Measurements from ENCODE around the gene PROSER2. TPM values are rescaled to one million over a fixed set of nuclear protein-coding genes. Genes with fewer than 3 reads are reported as not detected.

The PROSER2 gene
- polyA plus RNA-seq, 1 donor (not counting 4 experiments of a cell fraction or from before 2014, with no cell fraction given), result 10.2 TPM

DNA sequence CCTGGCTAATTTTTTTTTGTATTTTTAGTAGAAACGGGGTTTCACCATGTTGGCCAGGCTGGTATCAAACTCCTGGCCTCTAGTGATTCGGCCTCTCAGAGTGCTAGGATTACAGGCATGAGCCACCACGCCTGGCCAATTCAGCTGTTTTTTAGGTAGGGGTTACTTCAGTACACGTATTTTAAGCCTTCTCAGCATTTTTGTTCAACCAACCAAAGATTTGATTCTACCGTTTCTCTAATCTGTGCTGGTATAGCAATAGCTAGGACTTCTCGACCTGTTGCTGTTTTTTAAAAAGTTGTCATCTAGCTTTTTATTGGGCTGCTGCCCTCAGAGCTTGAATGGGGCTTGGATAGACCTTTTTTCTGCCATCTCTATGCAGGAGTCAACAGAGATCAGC lies 34.9 kb downstream of the PROSER2 start:
- Histone ChIP-seq H3K9me1 (ENCODE audit: control insufficient read depth, extremely low read depth, insufficient read depth, low read length) (no peaks in the 10 kb centered on the region), H2AFZ (ENCODE audit: control insufficient read depth, low read length) (no peak overlapping the region), H3K4me3 (ENCODE audit: control insufficient read depth in 2 of 3, extremely low read depth in 1 of 3, insufficient read depth in 2 of 3, low read depth in 1 of 3, low read length in 3 of 3) (no peak overlapping the region), H3K9me3 (ENCODE audit: control insufficient read depth, low read depth, low read length) (no peaks in the 10 kb centered on the region), H4K20me1 (ENCODE audit: control insufficient read depth, extremely low read depth, insufficient read depth, low read length) (no peaks in the 10 kb centered on the region), H3K79me2 (ENCODE audit: control insufficient read depth, insufficient read depth, low read length) (peaks cover 38% of the 10 kb centered on the region), H3K27me3 (ENCODE audit: control insufficient read depth, extremely low read depth, insufficient read depth, low read length) (no peaks in the 10 kb centered on the region), H3K4me1 (ENCODE audit: control insufficient read depth, extremely low read depth, insufficient read depth, low read length) (peaks cover 3% of the 10 kb centered on the region), H3K27ac (ENCODE audit: control insufficient read depth, insufficient read depth, low read length) (no peak overlapping the region), H3K36me3 (ENCODE audit: control insufficient read depth in 2 of 2, extremely low read depth in 1 of 2, insufficient read depth in 2 of 2, low read length in 2 of 2) (peaks cover 20 to 34% of the 10 kb centered on the region in 2 experiments), H3K9ac (ENCODE audit: control insufficient read depth, extremely low read depth, insufficient read depth, low read length) (no peak overlapping the region), H3K4me2 (ENCODE audit: control insufficient read depth, extremely low read depth, insufficient read depth, low read depth, low read length) (no peak overlapping the region)
- TF ChIP-seq, protein P1, sequence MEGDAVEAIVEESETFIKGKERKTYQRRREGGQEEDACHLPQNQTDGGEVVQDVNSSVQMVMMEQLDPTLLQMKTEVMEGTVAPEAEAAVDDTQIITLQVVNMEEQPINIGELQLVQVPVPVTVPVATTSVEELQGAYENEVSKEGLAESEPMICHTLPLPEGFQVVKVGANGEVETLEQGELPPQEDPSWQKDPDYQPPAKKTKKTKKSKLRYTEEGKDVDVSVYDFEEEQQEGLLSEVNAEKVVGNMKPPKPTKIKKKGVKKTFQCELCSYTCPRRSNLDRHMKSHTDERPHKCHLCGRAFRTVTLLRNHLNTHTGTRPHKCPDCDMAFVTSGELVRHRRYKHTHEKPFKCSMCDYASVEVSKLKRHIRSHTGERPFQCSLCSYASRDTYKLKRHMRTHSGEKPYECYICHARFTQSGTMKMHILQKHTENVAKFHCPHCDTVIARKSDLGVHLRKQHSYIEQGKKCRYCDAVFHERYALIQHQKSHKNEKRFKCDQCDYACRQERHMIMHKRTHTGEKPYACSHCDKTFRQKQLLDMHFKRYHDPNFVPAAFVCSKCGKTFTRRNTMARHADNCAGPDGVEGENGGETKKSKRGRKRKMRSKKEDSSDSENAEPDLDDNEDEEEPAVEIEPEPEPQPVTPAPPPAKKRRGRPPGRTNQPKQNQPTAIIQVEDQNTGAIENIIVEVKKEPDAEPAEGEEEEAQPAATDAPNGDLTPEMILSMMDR (optimal IDR thresholded peaks at IDR 0.05 in 1 of 3, IDR thresholded peaks at IDR 0.05 in 1 of 3, conservative IDR thresholded peaks at IDR 0.05 in 1 of 3; ENCODE audit: extremely low read depth in 1 of 3, insufficient read depth in 2 of 3, low read length in 3 of 3), result no peak
- dilution Hi-C loops (cut with MboI; ENCODE audit: extremely low pct_ligation_motif_present, low sequenced_read_pairs), result no loop called here
- DNase-seq (ENCODE audit: low read depth, low spot score) (no peak), FAIRE-seq (no peak)

DNA sequence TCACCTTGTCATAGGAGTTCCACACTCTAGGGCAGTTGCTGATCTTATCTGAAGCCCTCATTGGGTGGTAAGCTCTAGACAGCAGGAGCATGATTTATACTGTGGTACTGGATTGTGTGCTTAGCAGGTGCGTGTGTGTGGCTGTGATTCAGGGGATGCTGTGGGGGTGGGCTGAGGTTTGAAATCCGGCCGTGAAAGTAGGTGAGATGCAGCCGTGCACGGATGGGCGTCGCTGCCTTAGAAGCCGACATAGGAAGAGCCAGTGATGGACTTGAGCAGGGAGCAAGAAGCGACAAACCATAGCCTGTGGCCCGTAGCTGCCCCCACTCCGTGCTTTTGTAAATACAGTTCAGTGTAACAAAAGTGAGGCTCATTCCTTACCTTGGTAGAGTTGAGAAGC lies 38.2 kb downstream of the PROSER2 start:
- DNase-seq (ENCODE audit: low read depth, low spot score) (no peak), FAIRE-seq (no peak)
- H3K79me2 ChIP-seq (ENCODE audit: control insufficient read depth, insufficient read depth, low read length), result peaks cover 46% of the 10 kb centered on the region
- H3K27me3 ChIP-seq (ENCODE audit: control insufficient read depth, extremely low read depth, insufficient read depth, low read length), result no peaks in the 10 kb centered on the region
- TF ChIP-seq, protein P1 (optimal IDR thresholded peaks at IDR 0.05 in 1 of 3, IDR thresholded peaks at IDR 0.05 in 1 of 3, conservative IDR thresholded peaks at IDR 0.05 in 1 of 3; ENCODE audit: extremely low read depth in 1 of 3, insufficient read depth in 2 of 3, low read length in 3 of 3), result no peak
- TF ChIP-seq EZH2 (IDR thresholded peaks at IDR 0.05; ENCODE audit: low read length), result no peak
- no peaks in the 10 kb centered on the region for H4K20me1 ChIP-seq (ENCODE audit: control insufficient read depth, extremely low read depth, insufficient read depth, low read length)
- H3K9me3 ChIP-seq (ENCODE audit: control insufficient read depth, low read depth, low read length), result no peaks in the 10 kb centered on the region
- dilution Hi-C loops (cut with MboI; ENCODE audit: extremely low pct_ligation_motif_present, low sequenced_read_pairs), result no loop called here
- H3K9me1 ChIP-seq (ENCODE audit: control insufficient read depth, extremely low read depth, insufficient read depth, low read length), result no peaks in the 10 kb centered on the region
- H3K9ac ChIP-seq (ENCODE audit: control insufficient read depth, extremely low read depth, insufficient read depth, low read length), result no peak overlapping the region
- H3K4me2 ChIP-seq (ENCODE audit: control insufficient read depth, extremely low read depth, insufficient read depth, low read depth, low read length), result no peak overlapping the region
- H3K27ac ChIP-seq (ENCODE audit: control insufficient read depth, insufficient read depth, low read length), result no peak overlapping the region
- H3K36me3 ChIP-seq (ENCODE audit: control insufficient read depth in 2 of 2, extremely low read depth in 1 of 2, insufficient read depth in 2 of 2, low read length in 2 of 2), result peaks cover 19 to 25% of the 10 kb centered on the region in 2 experiments
- H2AFZ ChIP-seq (ENCODE audit: control insufficient read depth, low read length), result no peak overlapping the region
- H3K4me3 ChIP-seq (ENCODE audit: control insufficient read depth in 2 of 3, extremely low read depth in 1 of 3, insufficient read depth in 2 of 3, low read depth in 1 of 3, low read length in 3 of 3), result no peak overlapping the region
- peaks cover 3% of the 10 kb centered on the region for H3K4me1 ChIP-seq (ENCODE audit: control insufficient read depth, extremely low read depth, insufficient read depth, low read length)
